ENCODE results near the gene SIGLEC9.

GRCh38 chr19:51099047-51099382 lies 25.7 kb upstream of the SIGLEC9 start:
- no peak for TF ChIP-seq CTCF (IDR thresholded peaks at IDR 0.05)
- TF ChIP-seq EZH2 (IDR thresholded peaks at IDR 0.05; ENCODE audit: borderline replicate concordance, insufficient read depth, low read depth, low read length, poor library complexity, severe bottlenecking), result no peak
